ENCODE results near the gene AK3. TPM values are rescaled to one million over a fixed set of nuclear protein-coding genes. Genes with fewer than 3 reads are reported as not detected.

The AK3 gene
- total and polyA plus RNA-seq, 2 of the 8 experiments (the other 6 are each of a cell fraction or from before 2014, with no cell fraction given): 8.9 to 30.0 TPM

- TF ChIP-seq ZNF274 (IDR thresholded peaks at IDR 0.05; ENCODE audit: borderline replicate concordance, extremely low read depth, low read length): no peak
- TF ChIP-seq SIN3A (conservative IDR thresholded peaks at IDR 0.05 in 1 of 2, IDR thresholded peaks at IDR 0.05 in 1 of 2; ENCODE audit: low read depth in 1 of 2, low read length in 2 of 2): 0 out of 4 replicates have a peak, but pooled peaks of 1 of the 2 experiments have one; percentile 60
- 0 out of 2 replicates have a peak, but pooled peaks have one; percentile 56 for TF ChIP-seq EGR1 (IDR thresholded peaks at IDR 0.05; ENCODE audit: borderline replicate concordance, low read depth, low read length)
- TF ChIP-seq ASH2L (IDR thresholded peaks at IDR 0.05; ENCODE audit: low read length): peak; percentile 75
- TF ChIP-seq BACH1 (IDR thresholded peaks at IDR 0.05; ENCODE audit: low read length): peak; percentile 66
- TF ChIP-seq TAF1 (IDR thresholded peaks at IDR 0.05; ENCODE audit: low read depth, low read length): no peak
- no peak for TF ChIP-seq NRF1 (IDR thresholded peaks at IDR 0.05; ENCODE audit: low read depth, low read length)
- peak; percentile 55; the same call in 1 of the 2 replicates for TF ChIP-seq RBBP5 (IDR thresholded peaks at IDR 0.05; ENCODE audit: borderline replicate concordance, low read depth, low read length)
- no peak for TF ChIP-seq CBX5 (IDR thresholded peaks at IDR 0.05; ENCODE audit: low read depth, low read length)
- TF ChIP-seq TBP (IDR thresholded peaks at IDR 0.05; ENCODE audit: low read depth, low read length): peak; percentile 24; the same call in 1 of the 2 replicates
- TF ChIP-seq KDM4A (IDR thresholded peaks at IDR 0.05; ENCODE audit: low read depth, low read length, severe bottlenecking): peak; percentile 38
These were observed 74.8 kb downstream of the AK3 start, which contains the start of gene SPATA6L (continued) for GRCh38 chr9:4666042-4666699.

Data from H1 (cell line).